HepG2 (cell line): ENCODE measurements around the gene SRC. TPM values are rescaled to one million over a fixed set of nuclear protein-coding genes. Genes with fewer than 3 reads are reported as not detected.

Experiments used
- ADNP ChIP-seq: sonication (generic); formaldehyde crosslinking; IDR thresholded peaks from 2 replicates; pipeline ENCODE4 v1.4.0; 2020; ENCODE audit warnings: missing genetic modification reagents
- ARNT2 ChIP-seq: sonication (generic); formaldehyde crosslinking; IDR thresholded peaks from 2 replicates; pipeline ENCODE4 v1.8.0; 2022; ENCODE audit warnings: mild to moderate bottlenecking, low read depth, missing genetic modification reagents, moderate library complexity
- FLYWCH1 ChIP-seq: sonication (generic); formaldehyde crosslinking; IDR thresholded peaks from 2 replicates; pipeline ENCODE4 v1.8.1; 2023; ENCODE audit warnings: mild to moderate bottlenecking, missing genetic modification reagents
- FOXP1 ChIP-seq, 2 experiments: fragments of 450-650 bp in 1 of 2; IDR thresholded peaks; 2 replicates each; pipeline ENCODE4 v1.6.1; 2017 to 2018; ENCODE audit warnings: antibody characterized with exemption in 1 of 2
- GATAD2A ChIP-seq: IDR thresholded peaks from 2 replicates; pipeline ENCODE4 v1.6.1; 2016
- HDAC1 ChIP-seq: sonication (generic); formaldehyde crosslinking; IDR thresholded peaks from 2 replicates; pipeline ENCODE4 v1.5.1; 2020; ENCODE audit warnings: mild to moderate bottlenecking, missing genetic modification reagents
- HHEX ChIP-seq: IDR thresholded peaks from 2 replicates; pipeline ENCODE4 v1.6.1; 2016; ENCODE audit warnings: control low read depth
- IKZF1 ChIP-seq: fragments of 450-650 bp; IDR thresholded peaks from 2 replicates; pipeline ENCODE4 v1.7.1; 2016
- MEIS1 ChIP-seq: sonication (generic); formaldehyde crosslinking; IDR thresholded peaks from 2 replicates; pipeline ENCODE4 v1.9.0; 2021; ENCODE audit warnings: mild to moderate bottlenecking, missing genetic modification reagents, moderate library complexity, borderline replicate concordance
- MIXL1 ChIP-seq: IDR thresholded peaks from 2 replicates; pipeline ENCODE4 v1.6.1; 2016
- SMYD3 ChIP-seq: sonication (generic); formaldehyde crosslinking; IDR thresholded peaks from 2 replicates; pipeline ENCODE4 v1.8.1; 2023; ENCODE audit warnings: mild to moderate bottlenecking, missing genetic modification reagents
- TBP ChIP-seq: sonication (generic); formaldehyde crosslinking; IDR thresholded peaks from 2 replicates; pipeline ENCODE4 v1.5.0; 2020; ENCODE audit warnings: missing genetic modification reagents
- ZNF101 ChIP-seq: sonication (generic); formaldehyde crosslinking; IDR thresholded peaks from 2 replicates; pipeline ENCODE4 v1.4.0; 2020; ENCODE audit warnings: mild to moderate bottlenecking, low read depth, missing genetic modification reagents, borderline replicate concordance
- ZNF235 ChIP-seq: sonication (generic); formaldehyde crosslinking; IDR thresholded peaks from 2 replicates; pipeline ENCODE4 v1.8.1; 2023; ENCODE audit warnings: mild to moderate bottlenecking, missing genetic modification reagents, borderline replicate concordance
- ZNF407 ChIP-seq: sonication (generic); formaldehyde crosslinking; IDR thresholded peaks from one replicate; pipeline ENCODE4 v1.5.1; 2020; ENCODE audit warnings: mild to moderate bottlenecking, missing genetic modification reagents; ENCODE audit errors: not compliant biosample characterization
- ZNF431 ChIP-seq: sonication (generic); formaldehyde crosslinking; IDR thresholded peaks from 2 replicates; pipeline ENCODE4 v1.9.0; 2022; ENCODE audit warnings: missing genetic modification reagents, low read depth, mild to moderate bottlenecking, borderline replicate concordance
- ZNF501 ChIP-seq: sonication (generic); formaldehyde crosslinking; IDR thresholded peaks from 2 replicates; pipeline ENCODE4 v1.5.1; 2020; ENCODE audit warnings: mild to moderate bottlenecking, moderate library complexity, missing genetic modification reagents
- ZNF547 ChIP-seq: sonication (generic); formaldehyde crosslinking; IDR thresholded peaks from 2 replicates; pipeline ENCODE4 v1.5.1; 2020; ENCODE audit warnings: mild to moderate bottlenecking, missing genetic modification reagents
- ZNF550 ChIP-seq: sonication (generic); formaldehyde crosslinking; IDR thresholded peaks from 2 replicates; pipeline ENCODE4 v1.4.0; 2020; ENCODE audit warnings: mild to moderate bottlenecking, missing genetic modification reagents, borderline replicate concordance
- ZNF660 ChIP-seq: sonication (generic); formaldehyde crosslinking; IDR thresholded peaks from 2 replicates; pipeline ENCODE4 v1.5.1; 2020; ENCODE audit warnings: mild to moderate bottlenecking, low read depth, missing genetic modification reagents, borderline replicate concordance
- ZNF704 ChIP-seq: sonication (generic); formaldehyde crosslinking; IDR thresholded peaks from 2 replicates; pipeline ENCODE4 v1.8.1; 2023; ENCODE audit warnings: mild to moderate bottlenecking, inconsistent platforms, moderate library complexity, missing genetic modification reagents, borderline replicate concordance
- ZSCAN29 ChIP-seq: sonication (generic); formaldehyde crosslinking; conservative IDR thresholded peaks from 2 replicates; pipeline ENCODE4 v1.4.0; 2020; ENCODE audit warnings: mild to moderate bottlenecking, missing genetic modification reagents
- polyA plus RNA-seq, 8 experiments: library from polyadenylated mRNA; depleted of rRNA in 3 of 8; stranded (reverse) in 7 of 8; unstranded in 1 of 8; fragments of >200 nt; fragmentation: Illumina TruSeq in 4 of 8; extraction: Trizol in 4 of 8; gene quantifications; 2 replicates each; pipeline versions ENCODE4 v1.2.1 to v1.2.3, GENCODE V29; 2011 to 2016; ENCODE audit warnings: low read depth in 4 of 8, missing spikeins in 1 of 8, mixed read lengths in 1 of 8; ENCODE audit not compliant: insufficient read depth in 1 of 8
- total RNA-seq, 5 experiments: library from RNA; depleted of rRNA; stranded (reverse); fragments of >200 nt; fragmentation: Illumina TruSeq; extraction: Trizol; gene quantifications; 2 replicates each; pipeline ENCODE4 v1.2.3, GENCODE V29; 2016; ENCODE audit warnings: low read depth in 1 of 5

Gene SRC
- total and polyA plus RNA-seq, 2 of the 13 experiments (the other 11 are each of a cell fraction or from before 2014, with no cell fraction given), result 54.7 to 192 TPM

GRCh38 chr20:37337208-37337991 is 8.5 kb upstream of the SRC start (continued):
- TF ChIP-seq FLYWCH1 (CRISPR knock-in tag) (no peak), ZSCAN29 (no peak), ZNF431 (CRISPR knock-in tag) (no peak), TBP (CRISPR knock-in tag) (no peak), ZNF501 (CRISPR knock-in tag) (peak; percentile 55; the same call in 1 of the 2 replicates), IKZF1 (no peak), ZNF550 (CRISPR knock-in tag) (no peak; the same call in 1 of the 2 replicates), ADNP (CRISPR knock-in tag) (no peak; the same call in 1 of the 2 replicates), ZNF101 (CRISPR knock-in tag) (no peak), ARNT2 (no peak), GATAD2A (peak; percentile 87), ZNF660 (CRISPR knock-in tag) (no peak), ZNF407 (CRISPR knock-in tag) (peak; percentile 54), ZNF547 (CRISPR knock-in tag) (peak; percentile 85), HDAC1 (CRISPR knock-in tag) (peak; percentile 87), HHEX (CRISPR knock-in tag) (no peak), SMYD3 (CRISPR knock-in tag) (no peak), FOXP1 (IDR thresholded peaks at IDR 0.05) (no peak), FOXP1 (CRISPR knock-in tag; IDR thresholded peaks at IDR 0.05) (peak; percentile 51; the same call in 1 of the 2 replicates), MIXL1 (CRISPR knock-in tag) (peak; percentile 72; the same call in 1 of the 2 replicates), ZNF704 (CRISPR knock-in tag) (no peak), ZNF235 (CRISPR knock-in tag) (no peak), MEIS1 (CRISPR knock-in tag) (peak; percentile 18; the same call in 1 of the 2 replicates)
